COLO829 (cell line): ENCODE results near the gene KIF26A.

Experiments used
- DNase-seq: peaks from one replicate; pipeline ENCODE4 v3.0.0; 2012; ENCODE audit warnings: low spot score

The KIF26A gene

DNA sequence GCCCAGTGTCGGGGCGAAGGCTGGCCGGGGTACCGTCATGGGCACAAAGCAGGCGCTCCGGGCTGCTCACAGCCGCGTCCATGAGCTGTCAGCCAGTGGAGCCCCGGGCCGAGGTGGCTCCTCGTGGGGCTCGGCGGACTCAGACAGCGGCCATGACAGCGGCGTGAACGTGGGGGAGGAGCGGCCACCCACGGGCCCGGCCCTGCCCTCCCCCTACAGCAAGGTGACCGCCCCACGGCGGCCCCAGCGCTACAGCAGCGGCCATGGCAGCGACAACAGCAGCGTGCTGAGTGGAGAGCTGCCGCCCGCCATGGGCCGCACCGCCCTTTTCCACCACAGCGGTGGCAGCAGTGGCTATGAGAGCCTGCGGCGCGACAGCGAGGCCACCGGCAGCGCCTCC, 39.0 kb downstream of the KIF26A start:
- DNase-seq, result no peak

DNA sequence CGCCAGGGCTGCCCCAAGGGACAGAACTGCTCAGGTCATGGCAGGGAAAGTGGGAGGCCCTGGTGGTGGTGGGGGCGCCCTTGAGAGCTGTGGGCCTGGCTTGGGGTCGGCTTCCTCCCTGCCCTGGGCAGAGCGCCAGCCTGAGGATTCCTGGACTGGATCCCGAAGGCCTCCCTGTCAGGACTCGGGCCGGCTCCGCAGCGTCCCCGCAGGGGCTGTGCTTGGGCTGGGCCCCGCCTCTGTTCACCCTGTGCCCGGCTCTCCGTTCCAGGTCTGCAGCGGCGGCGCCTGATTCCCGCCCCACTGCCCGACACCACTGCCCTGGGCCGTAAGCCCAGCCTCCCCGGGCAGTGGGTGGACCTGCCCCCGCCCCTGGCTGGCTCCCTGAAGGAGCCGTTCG, 39.9 kb downstream of the KIF26A start:
- no peak for DNase-seq

DNA sequence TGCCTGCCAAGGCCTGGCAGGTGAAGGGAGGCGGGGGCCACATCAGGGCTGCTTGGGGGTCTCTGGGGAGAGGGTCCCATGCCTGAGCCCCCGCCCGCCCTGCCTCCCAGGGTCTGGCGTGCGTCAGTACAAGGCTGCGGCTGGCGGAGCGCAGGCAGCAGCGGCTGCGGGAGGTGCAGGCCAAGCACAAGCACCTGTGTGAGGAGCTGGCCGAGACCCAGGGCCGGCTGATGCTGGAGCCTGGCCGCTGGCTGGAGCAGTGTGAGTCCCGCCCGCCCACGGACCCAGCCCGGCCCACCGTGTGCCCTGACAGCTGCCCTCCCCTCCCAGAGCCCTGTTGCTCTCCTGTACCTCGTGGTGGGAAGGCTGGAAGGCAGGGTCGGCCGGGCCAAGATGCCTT, 40.7 kb downstream of the KIF26A start:
- DNase-seq, result no peak

DNA sequence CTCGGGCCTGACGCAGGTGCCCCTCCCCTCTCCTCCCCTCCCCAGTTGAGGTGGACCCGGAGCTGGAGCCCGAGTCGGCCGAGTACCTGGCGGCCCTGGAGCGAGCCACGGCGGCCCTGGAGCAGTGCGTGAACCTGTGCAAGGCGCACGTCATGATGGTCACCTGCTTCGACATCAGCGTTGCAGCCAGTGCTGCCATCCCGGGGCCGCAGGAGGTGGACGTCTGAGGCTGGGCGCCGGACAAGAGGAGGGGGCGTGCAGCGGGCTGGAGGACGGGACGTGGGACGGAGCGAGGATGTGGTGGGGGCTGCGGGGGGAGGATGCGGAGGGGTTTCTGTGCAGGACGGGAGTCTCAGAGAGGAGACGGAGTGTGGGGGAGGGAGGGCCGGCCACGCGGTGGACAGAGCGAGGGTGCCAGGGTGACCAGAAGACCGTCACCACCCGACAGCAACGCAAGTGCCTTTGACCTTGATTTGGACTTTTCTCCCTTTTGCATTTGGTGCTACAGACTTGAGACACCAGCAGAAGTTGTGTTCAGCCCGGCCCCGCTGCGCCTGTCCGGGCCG, 41.3 kb downstream of the KIF26A start:
- no peak for DNase-seq

DNA sequence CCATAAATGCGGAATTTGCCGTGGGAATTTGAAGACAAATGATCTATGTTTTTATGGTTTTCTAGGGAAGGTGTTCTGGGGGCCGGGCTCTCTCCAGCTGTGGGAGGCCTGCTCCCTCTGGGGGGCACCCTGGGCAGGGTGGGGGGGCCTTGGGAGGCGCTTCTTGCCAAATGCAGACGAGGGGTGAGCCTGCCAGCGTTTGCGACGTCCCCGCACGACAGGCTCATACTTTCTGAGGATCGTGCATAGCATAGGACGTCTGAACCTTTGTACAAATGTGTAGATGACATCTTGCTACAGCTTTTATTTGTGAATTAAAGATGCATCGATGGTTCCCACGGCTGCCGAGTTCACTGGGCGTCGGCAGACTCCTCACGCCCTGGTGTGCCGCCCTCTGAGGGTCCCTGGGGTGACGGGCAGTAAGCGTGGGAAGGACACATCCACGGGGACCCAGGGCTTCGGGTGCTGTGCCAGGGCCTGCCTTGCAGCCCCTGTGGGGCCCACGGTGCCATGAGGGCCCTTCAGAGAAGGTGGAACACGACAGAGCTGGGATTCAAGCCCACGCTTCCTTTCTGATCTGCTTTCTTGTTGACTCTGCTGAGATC, 42.3 kb downstream of the KIF26A start:
- DNase-seq, result no peak

DNA sequence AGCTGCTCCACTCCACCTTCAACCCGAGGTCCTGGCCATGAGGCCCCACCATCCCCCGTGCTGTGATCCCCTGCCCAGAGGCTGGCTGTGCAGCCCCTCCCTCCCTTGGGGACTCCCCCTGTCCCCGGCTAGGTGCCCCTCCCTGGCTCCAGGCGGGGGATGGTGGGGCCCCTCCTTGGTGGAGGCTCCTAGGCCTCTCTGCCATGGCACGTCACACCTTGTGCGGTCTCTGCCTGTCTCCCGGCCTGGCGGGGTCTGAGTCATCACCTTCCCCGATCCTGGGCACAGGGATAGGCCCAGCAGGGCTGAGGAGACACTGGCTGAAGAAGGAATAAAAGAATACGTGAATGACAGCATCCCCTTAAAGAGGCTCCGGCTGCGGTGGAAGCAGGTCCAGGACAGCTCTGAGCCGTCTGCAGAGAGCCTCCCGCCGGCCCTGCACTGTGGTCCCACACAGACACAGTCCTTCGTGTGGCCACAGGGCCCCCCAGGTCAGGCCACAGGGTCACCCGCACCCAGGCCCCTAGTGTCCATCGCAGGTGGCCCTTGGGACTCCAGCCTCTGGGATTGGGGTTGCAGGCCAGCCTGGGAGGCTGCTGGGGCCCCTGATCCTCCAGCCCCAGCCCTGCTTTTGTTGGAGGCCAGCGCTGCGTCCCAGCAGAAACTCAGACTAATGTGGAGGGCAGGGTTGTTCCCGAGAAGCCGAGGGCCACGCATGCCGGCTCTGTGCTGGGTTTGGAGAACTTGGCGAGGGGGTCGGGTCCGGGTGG, 43.6 kb downstream of the KIF26A start:
- DNase-seq, result no peak

DNA sequence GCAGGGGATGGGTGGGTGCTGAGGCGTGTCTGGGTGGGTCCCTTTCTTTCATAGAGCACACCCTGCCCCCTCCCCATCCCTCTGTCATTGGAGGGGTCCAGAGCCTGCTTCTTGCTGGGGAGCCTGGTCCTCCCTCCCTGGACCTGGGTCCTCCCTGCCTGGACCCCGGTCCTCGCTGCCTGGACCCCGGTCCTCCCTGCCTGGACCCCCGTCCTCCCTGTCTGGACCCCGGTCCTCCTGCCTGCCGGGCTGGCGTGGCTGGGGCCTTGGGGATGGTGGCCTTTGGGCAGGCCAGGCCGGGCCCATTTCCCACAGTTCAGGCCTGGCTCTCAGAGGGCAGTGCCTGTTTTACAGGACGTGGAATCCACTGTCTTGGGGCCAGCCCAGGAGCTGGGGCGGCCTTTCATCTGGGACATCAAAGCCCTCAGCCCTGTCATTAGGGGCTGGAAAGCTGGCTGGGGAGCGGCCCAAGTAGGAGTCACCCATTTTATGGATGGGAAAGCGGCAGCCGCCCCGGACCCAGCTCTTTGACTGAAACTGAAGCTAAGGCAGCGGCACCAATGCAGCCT, 44.6 kb downstream of the KIF26A start:
- no peak for DNase-seq

DNA sequence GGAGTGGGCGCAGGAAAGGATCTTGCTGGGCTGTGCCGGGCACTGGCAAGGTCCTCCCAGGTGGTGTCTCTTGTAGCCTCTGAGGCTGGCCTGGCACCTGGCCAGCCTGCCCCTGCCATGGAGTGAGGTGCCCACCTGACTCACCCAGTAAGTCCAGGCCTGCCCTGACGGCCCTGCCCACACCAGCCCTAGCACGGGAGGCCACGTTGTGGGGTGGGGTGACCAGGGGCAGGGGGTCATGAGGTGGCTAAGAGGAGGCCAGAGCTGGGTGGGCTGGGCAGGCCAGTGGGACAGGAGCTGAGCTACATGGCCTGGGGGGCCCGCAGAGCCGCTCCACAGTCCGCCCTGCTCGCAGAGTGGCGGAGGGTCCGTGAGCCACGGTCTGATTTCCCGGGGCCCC, 45.4 kb downstream of the KIF26A start:
- DNase-seq, result no peak

DNA sequence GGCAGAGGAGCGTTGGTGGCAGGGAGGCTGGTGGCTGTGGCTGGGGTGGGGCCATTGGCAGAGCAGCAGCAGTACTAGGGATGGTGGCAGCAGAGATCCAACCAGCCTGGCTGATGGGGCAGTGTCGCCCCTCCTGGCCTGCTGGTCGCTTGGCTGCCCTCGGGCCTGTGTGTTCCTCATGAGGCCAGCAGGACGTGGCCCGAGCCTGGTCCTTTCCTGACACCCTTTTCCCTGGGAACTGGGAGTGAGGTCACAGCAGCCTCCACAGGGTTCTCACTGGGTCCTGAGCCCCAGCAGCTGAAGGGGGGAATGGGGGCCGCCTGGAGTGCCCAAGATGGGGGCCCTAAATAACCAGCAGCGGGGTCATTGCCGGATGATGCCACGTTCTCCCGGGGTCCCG, 46.1 kb downstream of the KIF26A start:
- no peak for DNase-seq

DNA sequence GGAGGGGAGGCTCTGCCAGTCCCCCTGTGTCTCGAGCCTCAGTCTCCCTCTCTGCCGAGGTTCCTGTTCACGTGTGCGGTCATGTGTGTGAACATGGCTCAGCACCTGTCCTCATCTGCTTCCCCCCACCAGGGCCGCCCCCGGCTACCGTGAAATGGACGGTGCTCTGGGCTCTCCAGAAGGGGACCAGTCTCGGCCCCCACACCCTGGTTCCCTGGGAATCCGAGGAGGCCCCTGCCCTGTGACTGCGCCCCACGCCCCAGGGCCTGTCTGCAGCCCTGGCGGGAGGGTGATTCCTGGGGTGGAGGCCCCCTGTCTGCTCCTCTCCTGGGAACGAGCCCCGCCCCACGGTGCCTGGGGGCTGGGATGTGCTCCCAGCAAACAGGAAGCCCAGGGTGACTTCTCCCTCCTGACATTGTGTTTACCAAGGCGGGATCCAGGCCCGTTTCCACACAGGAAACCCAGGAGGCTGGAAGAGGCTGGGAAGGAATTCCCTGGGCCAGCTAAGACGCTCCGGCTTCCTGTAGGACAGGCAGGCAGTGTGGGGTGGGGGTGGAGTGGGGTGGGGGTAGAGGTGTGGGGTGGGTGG, 46.6 kb downstream of the KIF26A start:
- DNase-seq, result no peak

DNA sequence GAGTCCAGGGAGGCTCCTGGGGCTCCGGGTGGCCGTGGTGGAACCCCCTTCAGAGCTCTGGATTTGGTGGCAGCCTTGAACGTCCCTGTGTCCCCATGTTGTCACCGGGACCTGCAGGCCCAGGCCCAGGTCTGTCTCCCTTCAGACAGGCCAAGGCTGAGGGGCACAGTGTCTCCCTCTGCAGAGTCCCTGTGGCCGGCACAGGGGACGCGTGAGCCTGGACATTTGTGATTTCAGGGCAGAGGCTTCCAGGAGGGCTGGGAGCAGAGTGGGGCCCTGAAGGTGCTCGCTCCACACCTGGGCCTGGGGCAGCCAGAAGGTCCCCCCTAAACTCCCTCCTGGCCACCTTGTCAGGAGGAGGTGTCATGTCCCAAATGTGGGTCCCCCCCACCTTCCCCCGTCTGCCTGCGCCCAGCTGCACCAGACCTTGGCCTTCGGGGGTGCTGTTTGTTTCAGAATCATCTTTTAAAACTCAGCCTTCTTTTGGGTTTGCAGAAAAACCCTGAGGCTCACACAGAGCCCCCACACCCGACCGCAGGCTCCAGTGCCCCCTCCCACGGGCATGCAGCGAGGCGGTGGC, 47.6 kb downstream of the KIF26A start:
- DNase-seq, result no peak

DNA sequence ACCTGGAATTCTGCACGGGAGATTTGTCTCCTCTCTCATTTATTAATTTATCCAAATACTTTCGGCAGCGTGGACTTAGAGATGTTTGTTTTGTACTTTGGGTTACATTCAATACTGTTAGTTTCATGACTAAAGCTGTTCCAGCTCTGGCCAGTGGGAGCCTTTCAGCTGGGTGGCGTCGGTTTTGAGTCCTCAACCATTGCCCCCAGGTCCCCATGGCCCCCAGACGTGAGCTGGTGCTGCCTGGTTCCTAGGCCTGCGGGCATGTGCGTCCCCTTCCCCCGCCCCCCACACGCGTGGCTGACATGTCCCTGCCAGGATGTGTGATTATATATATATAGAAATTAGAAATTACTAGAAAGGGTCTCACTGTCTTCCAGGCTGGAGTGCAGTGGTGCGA, 48.2 kb downstream of the KIF26A start:
- no peak for DNase-seq

DNA sequence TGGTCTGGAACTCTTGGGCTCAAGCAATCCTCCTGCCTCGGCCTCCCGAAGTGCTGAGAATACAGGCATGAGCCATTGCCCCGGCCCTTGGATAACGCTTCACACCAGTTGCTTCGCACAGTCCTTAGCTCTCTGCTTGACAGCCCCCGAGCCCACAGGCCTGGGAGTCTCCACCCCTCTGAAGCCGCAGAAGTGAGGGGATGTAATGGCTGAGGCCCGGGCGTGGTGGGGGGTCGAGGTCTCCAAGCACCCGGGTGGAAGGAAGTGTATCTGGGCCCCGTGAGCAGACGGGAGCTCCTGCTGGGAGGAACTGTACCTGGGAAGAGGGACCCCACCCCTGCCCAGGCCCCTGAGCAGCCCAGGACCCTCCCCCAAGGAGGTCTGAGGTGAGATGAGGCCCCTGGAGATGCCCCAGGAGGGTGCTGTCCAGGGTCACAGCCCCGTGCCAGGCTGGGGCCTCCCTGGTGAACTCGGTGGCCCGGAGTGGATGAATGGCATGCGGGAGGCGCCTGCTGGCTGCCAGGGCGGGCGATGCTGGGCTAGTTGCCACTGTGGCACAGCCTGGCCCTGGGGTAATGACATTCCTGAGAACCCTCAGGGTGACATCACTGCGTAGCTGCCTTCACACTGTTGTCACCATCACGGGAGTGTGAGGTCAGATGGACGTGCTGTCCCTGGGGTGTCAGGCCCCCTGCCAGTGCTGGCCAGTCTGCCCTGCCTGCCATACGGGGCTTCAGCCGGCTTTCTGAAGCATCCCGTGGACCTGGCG, 48.9 kb downstream of the KIF26A start:
- no peak for DNase-seq

DNA sequence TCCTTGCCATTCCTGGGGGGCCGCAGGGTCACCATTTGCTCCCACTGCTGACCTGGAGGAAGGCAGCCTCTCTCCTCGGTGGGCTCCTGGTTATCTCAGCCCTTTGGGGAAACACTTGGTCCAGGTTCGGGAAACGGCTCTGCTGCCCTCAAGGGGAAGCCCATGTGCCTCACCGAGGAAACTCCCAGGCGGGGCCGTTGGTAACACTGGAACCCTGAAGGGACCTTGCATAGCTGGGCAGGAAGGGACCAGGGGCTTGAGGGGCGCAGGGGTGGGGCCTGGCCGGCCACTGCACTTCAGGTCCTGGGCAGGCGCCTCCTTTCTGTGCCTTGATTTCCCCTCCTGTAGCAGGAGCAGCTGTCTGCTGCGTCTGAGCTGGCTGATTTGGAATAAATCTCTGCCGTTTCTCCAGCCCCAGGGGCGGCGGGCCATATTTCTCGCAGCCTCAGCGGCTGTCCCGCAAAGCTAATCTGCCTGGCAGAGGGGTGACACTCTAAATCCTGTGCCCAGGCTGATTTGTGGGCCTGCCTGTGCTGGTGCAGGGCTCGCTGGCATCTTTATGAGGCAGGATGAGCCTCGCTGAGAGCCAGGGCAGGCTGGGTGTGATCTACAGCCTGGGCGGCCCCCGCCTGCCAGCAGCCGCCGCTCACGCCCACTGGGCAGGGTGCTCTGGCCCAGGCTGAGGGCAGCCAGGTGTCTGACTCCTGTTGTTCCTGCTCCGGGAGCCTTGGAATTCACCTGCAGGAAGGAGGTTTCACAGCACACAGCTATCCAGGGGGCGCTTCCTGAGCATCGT, 49.7 kb downstream of the KIF26A start:
- no peak for DNase-seq

DNA sequence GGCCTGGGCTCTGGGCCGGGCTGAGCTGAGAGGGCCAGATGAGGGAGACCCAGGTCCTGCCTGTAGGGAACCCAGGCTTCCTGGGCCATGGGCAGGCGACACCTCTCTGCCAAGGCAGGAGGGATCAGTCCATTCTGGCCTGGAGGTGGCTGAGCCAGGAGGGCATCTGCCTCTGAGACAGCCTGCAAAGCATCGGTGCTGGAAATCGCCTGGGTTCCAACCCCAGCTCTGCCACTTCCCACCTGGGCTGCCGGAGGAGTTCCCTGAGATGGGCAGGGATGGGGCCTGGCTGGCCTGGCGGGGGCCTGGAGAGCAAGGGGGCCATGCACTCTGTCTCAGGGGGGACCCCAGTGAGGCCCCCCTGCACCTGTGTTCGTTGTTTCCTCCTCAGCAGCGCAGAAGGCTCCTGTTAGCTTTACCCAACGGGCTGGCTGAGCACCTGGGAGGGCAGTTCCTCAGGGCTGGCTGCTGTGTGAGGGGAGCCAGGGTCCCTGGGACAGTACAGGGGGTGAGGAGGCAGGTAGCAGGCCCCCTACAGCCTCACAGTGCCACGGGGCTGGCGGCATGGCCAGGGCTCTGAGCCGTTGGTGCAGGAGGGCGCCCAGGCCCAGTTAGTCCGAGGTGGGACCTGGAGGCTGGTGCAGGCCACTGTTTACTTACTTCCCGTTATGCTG, 50.5 kb downstream of the KIF26A start:
- DNase-seq, result no peak

DNA sequence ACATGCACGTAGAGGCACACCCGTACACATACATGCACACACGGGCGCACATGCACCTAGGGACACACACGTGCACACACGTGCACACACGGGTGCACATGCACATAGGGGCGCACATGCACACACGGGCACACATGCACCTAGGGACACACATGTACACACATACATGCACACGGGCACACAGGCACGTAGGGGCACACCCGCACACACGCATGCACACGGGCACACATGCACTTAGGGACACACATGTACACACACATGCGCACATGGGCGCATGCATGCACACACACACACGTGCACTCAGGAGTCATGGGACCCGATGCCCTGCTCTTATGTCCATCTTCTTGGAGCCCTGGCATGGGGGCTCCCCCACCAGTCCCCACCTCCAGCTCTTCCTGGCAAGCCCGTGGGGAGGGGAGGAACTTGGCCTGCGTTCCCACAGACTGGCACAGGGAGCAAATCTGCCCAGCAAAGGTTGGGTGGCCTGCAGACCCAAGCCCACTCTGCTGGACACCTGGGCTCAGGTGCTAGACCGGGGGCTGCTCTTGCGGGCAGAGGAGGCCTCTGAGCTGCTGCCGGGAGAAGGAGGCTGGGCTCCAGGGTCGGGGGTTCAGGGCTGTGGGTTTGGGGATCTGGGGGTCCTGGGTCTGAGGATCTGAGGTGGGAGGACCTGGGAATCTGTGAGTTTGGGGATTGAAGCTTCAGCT, 51.4 kb downstream of the KIF26A start:
- DNase-seq, result no peak

DNA sequence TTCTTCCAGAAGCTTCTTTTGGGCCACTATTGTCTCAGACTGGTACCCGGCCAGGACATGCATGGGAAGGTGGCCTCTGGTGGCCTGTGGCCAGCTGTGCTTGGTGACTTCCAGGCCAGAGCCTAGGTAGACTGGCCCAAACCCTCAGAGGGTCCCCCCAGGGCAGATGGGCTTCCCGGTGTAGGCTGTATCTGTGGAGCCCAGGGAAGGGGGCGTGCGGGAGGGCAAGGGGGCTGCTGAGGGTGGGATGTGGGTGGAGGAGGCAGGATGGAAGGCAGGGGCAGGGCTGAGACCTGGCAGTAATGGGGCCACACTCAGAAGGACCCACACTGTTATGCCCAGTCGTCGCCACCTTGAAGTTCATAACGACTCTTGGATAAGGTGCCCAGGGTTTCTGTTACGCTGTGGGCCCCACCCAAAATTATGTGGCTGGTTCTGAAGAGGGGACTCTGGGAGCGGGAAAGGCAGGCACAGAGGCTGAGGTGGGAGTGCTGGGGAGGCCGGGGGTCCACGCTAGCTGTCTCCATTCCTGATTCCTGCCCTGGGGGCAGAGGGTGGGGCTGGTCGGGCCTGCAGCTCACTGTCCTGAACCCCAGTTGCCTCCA, 52.1 kb downstream of the KIF26A start:
- DNase-seq, result no peak

DNA sequence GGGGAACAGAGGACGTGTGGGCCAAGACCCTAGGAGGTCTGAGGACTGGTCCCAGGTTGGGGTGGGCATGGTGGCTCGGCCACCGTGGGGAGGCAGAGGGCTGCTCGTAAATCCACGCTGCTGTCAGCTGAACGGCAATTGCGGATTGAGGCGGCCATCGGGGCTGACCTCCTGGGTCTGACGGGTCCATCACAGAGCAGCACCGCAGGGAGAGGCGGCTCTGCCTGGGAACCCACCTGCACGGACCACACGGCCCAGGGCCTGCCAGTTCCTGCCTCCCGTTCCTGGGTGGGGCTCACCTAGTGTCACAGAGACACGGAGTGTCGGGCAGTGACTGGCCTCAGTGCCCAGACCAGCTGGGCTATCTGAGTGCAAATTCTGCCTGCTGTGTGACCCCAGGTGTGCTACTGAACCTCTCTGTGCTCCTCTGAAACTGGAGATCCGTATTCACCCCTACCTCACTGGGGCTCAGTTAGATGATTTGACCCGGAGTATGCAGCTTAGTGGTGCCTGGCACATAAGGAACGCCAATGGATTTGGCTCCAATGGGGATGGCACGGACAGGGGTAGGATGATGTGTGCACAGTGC, 53.1 kb downstream of the KIF26A start:
- no peak for DNase-seq
